GM23248 (cell line): ENCODE results near the gene KRT84.

ENCODE experiments used
- EZH2 ChIP-seq: fragments of 200-600 bp; sonication (generic); IDR thresholded peaks from 2 replicates; pipeline ENCODE4 v1.6.1; 2018; ENCODE audit warnings: antibody characterized with exemption, mild to moderate bottlenecking; ENCODE audit not compliant: insufficient read depth, poor library complexity, severe bottlenecking
- EZH2phosphoT487 ChIP-seq: fragments of 200-600 bp; sonication (generic); IDR thresholded peaks from 2 replicates; pipeline ENCODE4 v1.6.1; 2018; ENCODE audit warnings: antibody characterized with exemption, moderate library complexity, mild to moderate bottlenecking, low read depth; ENCODE audit not compliant: insufficient read depth

DNA sequence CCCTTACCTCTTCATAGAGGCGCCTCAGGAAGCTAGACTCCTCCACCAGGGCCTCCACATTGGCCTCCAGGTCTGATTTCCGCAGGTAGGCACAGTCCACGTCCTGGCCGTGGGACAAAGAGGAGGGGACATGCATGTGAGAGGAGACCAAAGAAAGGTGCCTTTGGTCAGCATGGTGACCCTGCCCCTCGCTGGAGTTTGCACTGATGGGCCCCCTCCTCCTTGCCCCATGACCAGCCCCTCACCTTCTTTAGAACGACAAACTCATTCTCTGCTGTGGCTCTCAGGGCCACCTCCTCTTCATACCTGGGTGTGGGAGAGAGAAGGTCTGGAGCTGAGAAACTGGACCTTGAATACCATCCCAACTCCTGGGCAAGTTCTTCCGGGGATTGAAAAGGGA is 21.4 kb downstream of the KRT84 start:
- TF ChIP-seq EZH2 (no peak), EZH2phosphoT487 (no peak)
